HG02981 (cell line): ENCODE results near the gene TEKT2.

ENCODE experiments used
- ATAC-seq: cut with Tn5 transposase; IDR thresholded peaks from one replicate; pipeline ENCODE4 v1.9.1; 2021; ENCODE audit warnings: mild to moderate bottlenecking, moderate library complexity; ENCODE audit not compliant: unreplicated experiment

Gene TEKT2

DNA sequence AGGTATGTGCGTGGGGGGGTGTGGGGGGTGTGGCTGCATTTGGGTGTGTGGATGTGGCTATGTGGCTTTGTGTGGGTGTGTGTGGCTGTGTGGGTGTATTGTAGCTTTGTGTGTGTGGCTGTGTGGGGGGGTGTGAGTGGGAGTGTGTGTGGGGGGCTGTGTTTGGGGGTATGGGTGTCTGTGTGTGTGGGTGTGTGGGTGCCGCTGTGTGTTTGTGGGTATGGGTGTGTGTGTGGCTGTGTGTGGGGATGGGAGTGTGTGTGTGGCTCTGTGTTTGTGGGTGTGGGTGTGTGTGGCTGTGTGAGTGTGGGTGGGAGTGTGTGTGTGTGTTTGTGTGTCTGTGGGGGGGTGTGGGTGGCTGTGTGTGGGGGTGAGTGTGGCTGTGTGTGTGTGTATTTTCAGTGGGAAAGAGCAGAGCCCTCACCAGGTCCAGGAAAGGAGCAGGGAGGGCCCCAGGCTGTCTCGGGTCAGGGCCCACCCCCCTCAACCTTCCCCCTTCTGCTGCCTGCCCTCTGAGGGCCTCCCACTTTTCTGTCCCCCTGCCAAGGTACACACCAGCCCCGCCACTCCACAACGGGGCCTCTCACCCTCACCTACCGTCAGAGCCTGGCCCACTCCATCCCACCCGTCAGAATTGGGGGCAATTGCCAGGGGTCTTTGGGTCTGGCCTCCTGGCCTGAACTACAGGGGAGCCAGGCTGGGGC lies 43.1 kb downstream of the TEKT2 start:
- no peak for ATAC-seq

GRCh38 chr1:36128126-36128904 lies 44.4 kb downstream of the TEKT2 start:
- no peak for ATAC-seq

GRCh38 chr1:36128905-36129206 lies 45.0 kb downstream of the TEKT2 start:
- ATAC-seq = no peak

DNA sequence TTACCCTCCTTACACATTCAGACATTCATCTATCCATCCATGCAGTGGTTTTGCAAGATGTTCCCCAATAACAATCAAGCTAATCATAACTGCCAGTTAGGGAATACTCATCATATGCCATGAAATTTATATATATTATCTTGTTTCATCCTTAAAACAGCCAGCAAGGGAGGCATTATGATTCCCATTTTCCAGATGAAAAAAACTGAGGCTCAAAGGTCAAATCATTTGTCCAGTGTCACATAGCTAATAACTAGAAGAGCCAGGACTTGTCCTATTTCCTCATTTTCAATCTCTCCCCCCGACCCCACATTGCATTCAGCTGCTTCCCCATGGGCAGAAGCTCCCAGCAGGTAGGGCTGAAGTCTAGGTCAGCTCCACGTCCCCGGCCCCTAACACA lies 48.1 kb downstream of the TEKT2 start:
- no peak for ATAC-seq

GRCh38 chr1:36133484-36133883 lies 49.6 kb downstream of the TEKT2 start:
- no peak for ATAC-seq

DNA sequence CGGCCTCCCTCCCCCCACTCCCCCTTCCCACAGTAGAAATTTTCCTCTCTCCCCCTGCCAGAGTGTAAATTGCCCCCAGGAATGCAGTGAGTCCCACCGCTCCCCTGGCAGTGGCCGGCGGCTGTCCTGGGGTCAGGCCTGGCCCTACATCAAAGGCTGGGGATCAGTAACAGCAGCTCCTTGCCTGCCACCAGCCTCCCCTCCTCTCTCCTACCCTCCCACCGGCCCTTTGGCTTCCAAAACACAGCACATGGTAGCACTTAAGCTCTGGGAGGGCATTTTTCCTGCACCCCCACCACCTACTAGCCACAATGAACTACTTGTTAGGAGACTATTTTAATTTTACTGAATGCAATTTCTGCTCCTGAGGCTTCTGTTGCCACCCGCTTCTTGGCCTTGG lies 50.1 kb downstream of the TEKT2 start:
- ATAC-seq = no peak

DNA sequence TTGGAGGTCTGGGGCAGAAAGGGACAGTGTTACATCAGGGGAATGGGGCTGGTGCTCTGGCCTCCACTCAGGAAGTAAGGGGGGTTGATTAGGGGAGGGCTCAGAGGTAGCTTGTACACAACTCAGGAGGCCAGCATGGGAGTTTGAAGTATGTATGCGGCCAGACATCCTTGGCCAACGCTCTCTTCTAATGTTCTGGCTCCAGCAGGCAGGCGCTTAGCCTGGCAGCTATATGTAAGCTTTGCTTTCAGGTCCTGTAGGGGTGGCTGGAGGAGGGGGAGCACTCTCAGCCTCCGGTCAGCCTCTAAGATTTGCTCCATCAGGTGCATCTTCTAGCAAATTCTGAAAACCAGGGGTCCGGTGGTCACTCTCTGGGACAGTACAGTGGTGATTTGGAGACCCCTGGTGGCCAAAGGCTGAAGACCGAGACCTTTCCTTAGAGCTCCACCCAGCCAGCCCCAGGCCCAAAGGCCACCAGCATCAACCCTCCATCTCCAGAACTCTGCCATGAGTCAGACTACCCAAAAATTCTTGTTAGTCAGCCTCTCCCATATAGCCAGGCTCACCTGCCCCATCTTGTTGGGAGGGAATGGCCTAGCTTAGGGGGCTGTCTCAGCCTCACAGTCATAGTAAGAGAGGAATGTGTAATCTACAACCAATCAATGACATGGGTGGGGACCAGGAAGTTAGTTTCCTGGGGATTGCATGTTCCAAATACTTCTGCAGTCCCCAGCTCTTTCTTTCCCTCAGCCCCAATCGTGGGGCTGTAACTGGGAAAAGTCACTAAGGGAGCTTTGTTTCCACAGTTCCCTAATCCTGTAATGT lies 50.8 kb downstream of the TEKT2 start:
- no peak for ATAC-seq

- ATAC-seq = no peak
Measured at GRCh38 chr1:36135330-36135667, 51.4 kb downstream of the TEKT2 start.

- no peak for ATAC-seq
Measured at GRCh38 chr1:36135796-36136195, 51.9 kb downstream of the TEKT2 start.

DNA sequence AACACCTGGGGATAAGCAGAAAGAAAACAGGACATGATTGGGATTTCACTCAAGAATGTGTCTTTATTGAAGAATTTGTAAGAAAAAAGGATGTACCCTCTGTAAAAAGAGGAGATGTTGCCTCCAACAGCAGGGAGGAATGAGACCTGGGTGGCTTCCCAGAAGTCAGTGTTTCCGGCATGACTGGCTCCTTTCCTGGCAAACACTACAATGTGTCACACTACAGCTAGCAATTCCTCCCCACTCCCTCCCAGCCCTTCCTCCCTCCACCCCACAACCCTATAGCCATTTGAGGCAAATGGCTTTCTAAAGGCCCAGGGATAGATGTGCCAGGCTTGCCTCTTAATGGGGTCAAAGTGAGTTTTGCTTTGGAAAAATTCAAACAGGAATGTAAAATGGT lies 52.6 kb downstream of the TEKT2 start:
- no peak for ATAC-seq

GRCh38 chr1:36137226-36137625 lies 53.3 kb downstream of the TEKT2 start:
- ATAC-seq = no peak

- ATAC-seq = no peak
Measured at GRCh38 chr1:36137776-36138175, 53.9 kb downstream of the TEKT2 start.
